Adrenal gland (tissue), 12 donors: Measurements from ENCODE around the gene RELA. TPM values are rescaled to one million over a fixed set of nuclear protein-coding genes. Genes with fewer than 3 reads are reported as not detected.
"Not testable (repeated sequence)": the region's sequence is repeated elsewhere in the genome, so short reads cannot be mapped to it uniquely, and the experiment has no call there.

Experiments used
- DNase-seq, 7 donors: peaks; one replicate each; pipeline ENCODE4 v3.0.0-alpha.2; 2019 to 2020
- H3K27ac ChIP-seq, 5 donors: fragments of 200-600 bp; sonication (generic) in 4 of 5; 1 replicate in 3 of 5; 2 replicates in 2 of 5; pipeline versions ENCODE4 v1.5.1 to v1.8.0; 2016 to 2020; ENCODE audit warnings: mild to moderate bottlenecking in 1 of 5
- H3K27me3 ChIP-seq: fragments of 200-600 bp; 2 replicates; pipeline ENCODE4 v1.8.0; 2021
- H3K36me3 ChIP-seq, 2 donors: fragments of 200-600 bp; replicated peaks in 1 of 2; 1 replicate in 1 of 2; 2 replicates in 1 of 2; pipeline versions ENCODE4 v1.5.1 to v1.8.0; 2018 to 2022
- H3K4me1 ChIP-seq, 2 donors: fragments of 200-600 bp; replicated peaks in 1 of 2; 1 replicate in 1 of 2; 2 replicates in 1 of 2; pipeline versions ENCODE4 v1.5.1 to v1.8.0; 2018 to 2021
- H3K4me3 ChIP-seq, 4 donors: fragments of 200-600 bp; sonication (generic) in 3 of 4; one replicate each; pipeline ENCODE4 v1.5.1; 2016 to 2018
- H3K9me3 ChIP-seq, 3 donors: fragments of 200-600 bp; sonication (generic) in 1 of 3; replicated peaks in 1 of 3; 1 replicate in 2 of 3; 2 replicates in 1 of 3; pipeline versions ENCODE4 v1.5.1 to v1.8.0; 2016 to 2021
- POLR2A ChIP-seq, 2 donors: fragments of 450-650 bp; IDR thresholded peaks; one replicate each; pipeline ENCODE4 v1.6.1; 2017; ENCODE audit warnings: antibody characterized with exemption in 2 of 2, mild to moderate bottlenecking in 2 of 2, moderate library complexity in 1 of 2
- WGBS, 4 donors: extraction: QIAGEN DNeasy Blood & Tissue Kit in 2 of 4; methylation state at CpG; one replicate each; pipeline versions ENCODE4 v1.1.5 to v1.1.7; 2013 to 2017; 5-methylcytosine and 5-hydroxymethylcytosine counted together
- intact Hi-C, 2 donors: fragments of 100-400 bp; cut with DNase I; formaldehyde crosslinking; loops; one replicate each; pipeline versions ENCODE4 v1.14.1 to v1.15.0; 2022 to 2023
- polyA plus RNA-seq, 3 donors: library from polyadenylated mRNA; stranded (reverse); fragments of 200-250 nt in 2 of 3; fragments of 350-450 nt in 1 of 3; fragmentation: Illumina TruSeq in 1 of 3; extraction: RNeasy Lipid Tissue Mini Kit (QIAGEN cat#74804) in 1 of 3; gene quantifications; one replicate each; pipeline ENCODE4 v1.2.3, GENCODE V29; 2013 to 2014
- total RNA-seq, 9 donors: library from RNA; depleted of rRNA in 4 of 9; stranded (reverse); fragments of >200 nt in 4 of 9; fragments of 120-200 nt in 1 of 9; fragmentation: NEBNext Ultra II Directional in 1 of 9; extraction: Animal tissue kit (Norgen Biotek cat#: 25700) in 1 of 9; gene quantifications; one replicate each; pipeline versions ENCODE4 v1.1.0 to v1.2.4, GENCODE V29; 2013 to 2023
- TF ChIP-seq, protein P1 (sequence below), 6 experiments: fragments of 450-650 bp in 4 of 6; fragments of 200-600 bp in 2 of 6; sonication (generic) in 1 of 6; IDR thresholded peaks; 1 replicate in 5 of 6; 2 replicates in 1 of 6; pipeline versions ENCODE4 v1.5.1 to v1.8.0; 2016 to 2021; ENCODE audit warnings: antibody characterized with exemption in 6 of 6, mild to moderate bottlenecking in 2 of 6, moderate library complexity in 1 of 6
- donor health status: healthy with polysubstance abuse.
- donor health status: Bipolar disorder and iron deficiency.
- donor health status: DM: yes; HTN: yes; CAD: no.
- donor health status: DM: no; HTN: no; CAD: no.
- donor health status: DM: no; HTN: no; CAD: no.
- donor health status: DM: yes; HTN: yes; CAD: no.

Gene RELA
- total and polyA plus RNA-seq, 12 donors: 19.3 to 76.2 (median 64.1) TPM

DNA sequence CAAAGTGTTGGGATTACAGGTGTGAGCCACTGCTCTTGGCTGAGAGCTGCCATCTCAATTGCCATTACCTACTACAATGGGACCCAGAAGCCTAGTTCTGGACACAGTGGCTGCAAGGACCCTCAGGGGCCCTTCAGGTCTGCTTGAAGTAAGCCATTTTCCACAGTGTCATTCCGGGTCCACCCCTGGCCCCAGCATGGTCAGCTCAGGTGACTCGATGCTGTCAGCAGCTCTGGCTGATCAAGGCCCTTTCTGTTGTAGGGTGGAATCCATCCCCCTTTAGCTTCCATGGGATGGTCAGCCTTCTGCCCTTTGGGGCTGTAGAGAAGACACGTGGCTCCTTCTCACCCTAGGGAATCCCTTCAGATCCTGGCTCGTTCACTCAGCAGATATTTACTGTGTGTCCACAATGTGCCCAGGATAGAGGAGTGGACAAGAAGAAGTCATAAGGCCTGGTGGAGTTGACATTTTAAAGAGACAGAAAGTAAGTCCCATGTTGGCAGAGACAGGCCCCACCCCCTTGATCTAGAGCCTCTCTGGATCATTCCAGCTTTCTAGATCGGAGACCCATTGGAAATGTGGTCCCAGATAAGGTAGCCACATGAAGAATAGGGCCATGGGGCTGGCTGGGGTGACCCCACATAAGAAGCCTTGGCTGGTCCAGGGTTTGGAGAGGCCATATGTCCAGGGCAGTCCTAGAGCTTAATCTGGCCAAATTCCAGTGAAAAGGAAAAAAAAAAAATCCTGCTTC lies 34.3 kb upstream of the RELA start:
- intact Hi-C loops: no loop called here
- TF ChIP-seq, protein P1, sequence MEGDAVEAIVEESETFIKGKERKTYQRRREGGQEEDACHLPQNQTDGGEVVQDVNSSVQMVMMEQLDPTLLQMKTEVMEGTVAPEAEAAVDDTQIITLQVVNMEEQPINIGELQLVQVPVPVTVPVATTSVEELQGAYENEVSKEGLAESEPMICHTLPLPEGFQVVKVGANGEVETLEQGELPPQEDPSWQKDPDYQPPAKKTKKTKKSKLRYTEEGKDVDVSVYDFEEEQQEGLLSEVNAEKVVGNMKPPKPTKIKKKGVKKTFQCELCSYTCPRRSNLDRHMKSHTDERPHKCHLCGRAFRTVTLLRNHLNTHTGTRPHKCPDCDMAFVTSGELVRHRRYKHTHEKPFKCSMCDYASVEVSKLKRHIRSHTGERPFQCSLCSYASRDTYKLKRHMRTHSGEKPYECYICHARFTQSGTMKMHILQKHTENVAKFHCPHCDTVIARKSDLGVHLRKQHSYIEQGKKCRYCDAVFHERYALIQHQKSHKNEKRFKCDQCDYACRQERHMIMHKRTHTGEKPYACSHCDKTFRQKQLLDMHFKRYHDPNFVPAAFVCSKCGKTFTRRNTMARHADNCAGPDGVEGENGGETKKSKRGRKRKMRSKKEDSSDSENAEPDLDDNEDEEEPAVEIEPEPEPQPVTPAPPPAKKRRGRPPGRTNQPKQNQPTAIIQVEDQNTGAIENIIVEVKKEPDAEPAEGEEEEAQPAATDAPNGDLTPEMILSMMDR (IDR thresholded peaks at IDR 0.05): no peak
- TF ChIP-seq POLR2A (IDR thresholded peaks at IDR 0.05): no peak
- H3K27ac ChIP-seq: no peak overlapping the region
- 74 to 85% (median 79%) methylated on average over 5 of the region's 5 CpGs for WGBS, 4 donors
- no peaks in the 10 kb centered on the region for H3K9me3 ChIP-seq
- H3K27me3 ChIP-seq: peaks cover 5% of the 10 kb centered on the region
- H3K4me1 ChIP-seq: no peaks in the 10 kb centered on the region
- DNase-seq: no peak
- H3K36me3 ChIP-seq: no peaks in the 10 kb centered on the region
- no peak overlapping the region for H3K4me3 ChIP-seq

DNA sequence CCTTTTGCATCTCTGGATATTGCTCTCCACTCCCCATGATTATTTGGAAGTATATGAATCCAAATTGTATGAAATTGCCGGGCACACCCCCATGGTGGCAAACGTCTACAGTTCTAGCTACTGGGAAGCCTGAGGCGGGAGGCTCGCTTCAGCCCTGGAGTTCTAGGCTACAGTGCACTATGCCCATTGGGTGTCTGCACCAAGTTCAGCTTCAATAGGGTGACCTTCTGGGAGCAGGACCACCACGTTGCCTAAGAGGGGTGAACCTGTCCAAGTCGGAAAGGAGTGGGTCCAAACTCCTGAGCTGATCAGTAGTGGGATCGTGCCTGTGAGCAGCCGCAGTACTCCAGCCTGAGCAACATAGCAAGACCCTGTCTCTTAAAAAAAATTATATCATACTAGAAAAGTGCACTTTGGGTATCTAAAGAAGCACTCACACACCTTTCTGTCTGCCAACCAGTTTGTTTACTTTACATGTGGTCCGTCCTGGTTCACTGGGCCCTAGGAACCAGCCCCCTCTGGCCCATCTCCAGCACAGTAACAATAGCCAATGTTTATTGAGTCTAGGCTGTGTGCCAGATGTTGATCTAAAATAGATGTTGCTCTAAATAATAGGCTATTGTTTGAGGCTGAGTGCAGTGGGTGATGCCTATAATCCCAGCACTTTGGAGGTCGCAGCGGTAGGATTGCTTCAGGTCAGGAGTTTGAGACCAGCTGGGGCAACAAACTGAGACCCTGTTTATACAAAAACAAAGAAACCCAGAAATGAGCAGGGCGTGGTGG lies 32.9 kb upstream of the RELA start:
- H3K4me3 ChIP-seq: no peak overlapping the region
- no peaks in the 10 kb centered on the region for H3K36me3 ChIP-seq
- peaks cover 3% of the 10 kb centered on the region for H3K27me3 ChIP-seq
- peak in 4 of 7 donors; percentile 27 to 73 (median 52) for DNase-seq
- no peaks in the 10 kb centered on the region for H3K4me1 ChIP-seq
- no peak overlapping the region for H3K27ac ChIP-seq
- intact Hi-C loops: no loop called here
- 63 to 76% (median 73%) methylated on average over 10 to 12 of the region's 12 CpGs for WGBS, 4 donors
- TF ChIP-seq, protein P1 (IDR thresholded peaks at IDR 0.05): no peak
- TF ChIP-seq POLR2A (IDR thresholded peaks at IDR 0.05): no peak
- no peaks in the 10 kb centered on the region for H3K9me3 ChIP-seq

DNA sequence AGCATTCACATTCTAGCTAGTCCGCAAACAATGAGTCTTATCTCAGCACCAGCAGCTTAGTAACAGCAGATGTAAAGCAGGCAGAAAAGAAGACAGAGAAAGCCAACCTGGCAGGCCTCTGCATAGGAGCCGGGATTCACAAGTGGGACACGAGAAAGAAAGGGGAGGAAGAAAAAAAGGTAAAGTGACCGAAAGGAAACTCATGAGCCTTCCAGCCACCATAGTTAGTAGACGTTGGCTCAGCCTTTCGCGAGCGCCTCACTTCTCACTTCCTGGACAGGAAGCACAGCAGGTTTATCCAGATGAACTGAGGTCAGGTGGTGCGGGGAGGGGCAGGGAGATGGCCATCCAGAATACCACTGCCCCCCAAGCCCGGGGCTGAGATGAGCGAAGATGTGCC lies 29.7 kb upstream of the RELA start:
- H3K4me3 ChIP-seq: no peak overlapping the region
- H3K9me3 ChIP-seq: no peaks in the 10 kb centered on the region
- no peaks in the 10 kb centered on the region for H3K4me1 ChIP-seq
- TF ChIP-seq, protein P1 (IDR thresholded peaks at IDR 0.05): no peak
- no peak for TF ChIP-seq POLR2A (IDR thresholded peaks at IDR 0.05)
- no peak overlapping the region for H3K27ac ChIP-seq
- WGBS, 4 donors: 64 to 73% (median 71%) methylated on average over 11 of the region's 11 CpGs
- DNase-seq: no peak
- intact Hi-C loops: no loop called here
- H3K27me3 ChIP-seq: peaks cover 3% of the 10 kb centered on the region
- no peaks in the 10 kb centered on the region for H3K36me3 ChIP-seq

GRCh38 chr11:65691847-65692246 lies 29.1 kb upstream of the RELA start:
- DNase-seq, H3K4me3 ChIP-seq, H3K36me3 ChIP-seq, H3K27me3 ChIP-seq, H3K4me1 ChIP-seq, H3K9me3 ChIP-seq, intact Hi-C loops, H3K27ac ChIP-seq: not testable (repeated sequence)
- 89 to 92% (median 91%) methylated on average over 8 of the region's 8 CpGs for WGBS, 4 donors
